Epidermal melanocyte (primary cell): ENCODE data around the gene AGT.
"Not testable (repeated sequence)": the region's sequence is repeated elsewhere in the genome, so short reads cannot be mapped to it uniquely, and the experiment has no call there.

Source experiments
- DNase-seq: peaks from one replicate; pipeline ENCODE4 v3.0.0; 2011; ENCODE audit warnings: low spot score; ENCODE audit not compliant: insufficient read length

Gene AGT

DNA sequence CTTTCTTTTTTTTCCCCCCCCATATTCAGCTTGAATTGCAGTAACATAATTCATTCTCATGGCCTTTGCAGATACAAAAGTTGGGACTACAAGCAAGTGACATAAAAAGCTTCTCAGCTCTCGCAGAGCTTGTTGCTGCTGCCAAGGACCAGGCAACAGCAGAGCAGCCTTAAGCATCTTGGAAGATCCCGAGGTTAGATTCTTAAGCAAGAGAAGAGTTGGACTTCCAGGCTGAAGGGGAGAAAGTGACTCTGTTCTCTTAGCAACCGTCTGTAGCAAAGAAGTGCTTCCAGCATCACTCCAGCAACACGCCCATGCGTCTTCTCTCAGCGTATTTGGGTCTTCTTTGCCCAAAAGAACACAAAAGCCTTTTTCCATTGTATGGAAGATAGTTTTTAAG, 20.7 kb downstream of the AGT start:
- DNase-seq = no peak

DNA sequence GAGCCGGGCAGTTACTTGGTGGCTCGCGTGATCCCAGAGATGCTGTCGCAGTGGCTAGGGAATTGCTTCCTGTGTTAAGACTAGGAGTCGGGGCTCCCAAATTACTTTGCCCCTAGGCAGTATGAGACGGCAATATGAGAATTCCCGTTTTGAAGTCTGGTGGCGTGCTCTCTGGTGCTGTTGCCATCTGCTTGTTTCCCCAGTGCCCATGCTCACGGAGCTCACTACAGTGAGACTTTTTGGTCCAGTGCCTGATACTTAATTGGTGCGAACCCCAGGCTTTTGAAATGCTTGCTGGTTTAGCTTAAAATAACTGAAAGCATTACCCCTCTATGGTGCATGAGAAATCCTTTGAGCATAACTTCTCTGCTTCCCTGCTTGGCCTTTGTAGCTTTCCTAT, 22.3 kb downstream of the AGT start:
- DNase-seq = no peak

DNA sequence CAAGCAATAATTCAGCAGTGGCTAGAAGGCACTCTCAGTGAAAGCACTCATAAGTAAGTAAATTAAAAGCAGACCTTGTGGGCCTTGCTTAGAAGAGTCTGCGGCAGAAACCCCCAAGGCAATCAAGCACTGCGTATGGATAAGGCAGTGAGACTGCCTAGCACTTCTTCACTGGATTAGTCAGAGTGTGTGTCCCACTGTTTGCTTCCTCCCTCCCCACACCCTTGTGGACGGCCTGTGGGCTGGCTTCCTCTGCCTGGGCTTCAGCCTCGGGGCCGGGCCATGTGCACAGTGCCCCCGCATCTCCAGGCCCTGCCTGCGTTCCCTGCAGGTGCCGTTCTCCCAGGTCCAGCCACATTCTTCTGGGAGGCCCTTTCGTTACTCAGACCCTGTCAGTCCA, 23.8 kb downstream of the AGT start:
- no peak for DNase-seq

DNA sequence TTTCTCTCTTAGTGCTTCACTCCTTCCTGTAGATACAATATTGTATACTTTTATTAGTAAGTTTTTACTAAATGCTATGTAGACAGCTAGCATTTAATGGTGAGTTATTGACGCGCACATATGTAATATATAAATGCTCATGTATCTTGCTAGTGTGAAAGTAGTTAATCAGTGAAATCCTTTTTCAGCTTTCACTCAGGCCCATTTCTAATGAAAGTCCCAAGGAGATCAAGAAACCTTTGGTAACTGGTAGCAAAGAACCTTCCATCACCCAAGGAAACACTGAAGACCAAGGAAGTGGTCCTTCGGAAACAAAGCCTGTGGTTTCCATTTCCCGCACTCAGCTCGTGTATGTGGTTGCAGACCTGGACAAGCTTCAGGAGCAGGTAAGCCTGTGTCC, 27.2 kb downstream of the AGT start:
- no peak for DNase-seq

DNA sequence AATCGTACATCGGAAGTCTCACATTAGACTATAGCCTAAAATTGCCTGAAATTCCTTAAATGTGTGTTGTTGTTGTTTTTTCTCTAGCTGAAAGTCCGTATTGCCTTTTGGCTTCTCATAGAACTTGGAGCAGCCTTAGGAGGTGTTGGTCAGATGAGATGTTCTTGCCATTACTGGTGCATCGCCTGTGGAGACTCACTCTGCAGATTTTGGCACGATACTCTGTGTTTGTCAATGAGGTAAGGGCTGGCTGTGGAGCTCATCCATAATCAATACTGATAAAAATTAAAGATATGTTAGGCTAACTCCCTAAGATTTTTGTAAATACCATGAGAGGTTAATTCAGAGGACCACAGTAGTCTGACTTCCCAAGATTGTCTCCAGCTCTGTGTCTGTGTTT, 28.9 kb downstream of the AGT start:
- no peak for DNase-seq

DNA sequence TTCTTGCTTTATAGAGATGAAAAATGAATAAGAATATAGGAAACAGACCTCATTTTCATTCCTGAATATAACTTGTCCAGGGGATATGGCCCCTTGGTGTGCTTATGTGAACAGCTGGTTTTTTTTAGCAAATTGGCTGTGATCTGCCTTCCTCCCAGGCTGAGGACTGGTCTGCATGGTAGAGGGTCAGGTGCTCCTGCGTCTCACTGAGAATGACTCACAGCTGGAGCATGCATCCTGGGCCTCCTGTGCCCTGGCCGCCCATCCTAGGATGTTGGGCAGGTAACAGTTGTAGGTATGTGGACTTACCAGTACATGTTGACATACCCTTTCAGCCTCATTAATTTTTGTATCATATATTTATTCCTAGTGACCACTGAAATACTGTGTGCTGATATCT, 29.8 kb downstream of the AGT start:
- DNase-seq = no peak

DNA sequence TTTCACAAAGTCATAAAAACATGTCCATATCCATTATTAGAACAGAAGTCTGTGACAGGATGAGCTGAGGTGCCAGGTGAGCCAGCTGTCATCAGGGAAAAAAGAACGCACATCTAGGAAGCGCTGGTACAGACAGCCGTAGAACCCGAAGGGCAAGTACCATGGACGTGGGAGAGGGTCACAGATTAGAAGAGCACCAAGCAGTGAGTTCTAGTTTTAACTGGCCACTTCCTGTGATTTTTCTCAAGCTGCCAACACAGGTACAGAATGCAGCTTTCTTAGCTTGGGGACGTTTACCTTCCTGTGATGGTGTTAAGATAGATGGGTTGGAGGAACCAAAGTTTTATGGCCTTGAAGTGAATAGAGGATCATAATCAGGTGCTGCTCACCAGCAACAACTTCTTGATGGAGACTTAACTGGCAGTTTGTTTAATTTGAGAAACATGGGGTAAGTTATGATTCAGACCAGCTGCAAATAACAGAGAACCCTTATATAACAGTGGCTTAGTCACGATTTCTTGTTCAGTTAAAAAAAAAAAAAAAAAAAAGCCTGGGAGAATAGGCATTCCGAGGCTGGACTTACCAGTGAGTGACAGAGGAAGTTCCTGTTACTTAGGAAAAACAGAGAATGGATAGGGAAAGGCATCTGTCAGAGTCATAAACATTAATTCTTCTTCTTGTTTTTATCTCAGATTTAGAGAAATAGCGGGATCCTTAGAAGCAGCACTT, 30.9 kb downstream of the AGT start:
- DNase-seq = peak; percentile 77

DNA sequence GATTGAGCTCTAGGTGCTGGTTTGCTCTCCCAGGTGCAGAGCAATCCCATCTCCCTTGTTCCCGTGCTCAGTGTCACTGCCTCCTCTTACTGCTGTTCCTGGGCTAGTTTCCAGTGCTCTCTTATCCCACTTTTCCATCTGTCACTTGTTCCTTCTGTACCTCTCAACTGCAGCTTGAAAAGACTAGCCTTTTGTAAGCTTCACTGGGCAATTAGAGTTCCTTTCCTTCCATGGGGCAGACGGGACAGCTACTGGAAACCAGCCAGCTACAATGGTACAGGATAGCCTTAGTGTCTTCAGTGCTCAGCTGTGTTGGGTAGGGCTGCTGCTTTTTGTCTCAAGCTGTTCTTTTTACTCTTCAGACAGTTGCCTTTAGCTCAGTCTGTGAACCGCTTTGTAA, 31.6 kb downstream of the AGT start:
- DNase-seq = no peak

DNA sequence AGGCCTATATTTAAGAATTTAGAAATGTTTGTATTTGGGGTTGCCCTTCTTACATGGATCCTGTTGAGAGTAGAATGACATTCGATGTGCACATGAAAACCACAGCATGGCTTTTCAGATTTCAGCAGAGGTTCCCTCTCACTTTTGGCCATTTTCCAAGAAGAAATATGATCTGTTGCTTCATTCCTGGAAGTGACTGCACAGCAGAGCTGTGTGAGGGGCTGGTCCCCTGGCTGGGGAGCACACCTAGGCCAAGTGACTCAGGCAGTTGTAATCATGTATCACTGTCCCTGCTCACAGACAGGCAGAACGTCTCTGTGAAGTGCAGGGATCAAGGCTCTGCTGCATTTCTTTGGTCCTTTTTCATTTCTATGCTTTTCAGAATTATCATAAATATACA, 32.3 kb downstream of the AGT start:
- DNase-seq = no peak

DNA sequence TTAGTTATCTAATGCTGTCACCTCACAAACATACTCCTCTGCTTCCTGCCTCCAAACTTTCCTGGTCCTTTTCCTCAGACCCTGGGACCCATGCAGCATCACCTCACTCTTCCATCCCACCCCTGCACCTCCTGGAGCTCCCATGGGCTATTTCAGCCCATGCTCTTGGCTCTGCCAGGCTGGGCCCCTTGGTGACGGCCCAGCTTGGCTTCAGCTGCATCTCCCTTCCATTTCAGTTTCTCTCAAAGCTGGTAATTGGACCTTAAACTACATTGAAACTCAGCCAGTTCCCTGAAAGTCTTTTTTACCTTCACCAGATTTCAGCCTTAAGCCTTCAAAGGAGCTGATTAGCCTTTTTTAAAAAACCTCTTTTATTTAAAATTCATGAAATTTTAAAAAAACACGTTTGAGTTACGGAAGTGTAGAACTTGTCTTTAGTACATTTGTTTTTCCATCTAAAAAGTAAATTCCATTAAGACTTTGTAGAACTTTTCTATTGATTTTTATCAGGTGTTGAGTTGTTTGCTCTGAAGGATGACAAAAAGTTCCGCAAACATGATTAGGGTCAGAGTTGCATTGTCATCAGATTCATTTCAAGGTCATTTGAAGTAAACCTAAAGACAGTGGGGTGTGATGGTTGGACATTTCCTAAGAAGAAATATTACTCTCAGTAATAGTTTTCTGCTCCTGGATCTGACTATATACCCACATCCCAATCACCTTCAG, 33.5 kb downstream of the AGT start:
- DNase-seq = no peak

DNA sequence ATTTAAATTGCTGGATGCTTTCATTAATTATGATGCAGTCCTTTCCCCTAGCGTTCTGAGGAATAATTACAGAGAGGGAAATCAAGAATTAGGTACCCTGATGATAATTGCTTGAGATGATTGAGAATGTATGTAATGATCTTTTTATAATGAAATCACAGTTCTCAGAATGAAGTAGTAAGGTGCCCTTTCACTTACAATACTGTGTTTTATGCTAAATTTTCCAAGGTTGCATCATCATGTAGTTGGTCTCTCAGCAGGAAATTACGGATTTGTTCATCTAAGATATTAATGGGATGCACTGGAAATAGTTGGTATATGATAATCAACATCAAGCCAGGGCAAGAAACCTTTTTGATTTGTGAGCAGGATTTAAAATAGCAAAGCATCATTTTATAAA, 34.1 kb downstream of the AGT start:
- DNase-seq = no peak

DNA sequence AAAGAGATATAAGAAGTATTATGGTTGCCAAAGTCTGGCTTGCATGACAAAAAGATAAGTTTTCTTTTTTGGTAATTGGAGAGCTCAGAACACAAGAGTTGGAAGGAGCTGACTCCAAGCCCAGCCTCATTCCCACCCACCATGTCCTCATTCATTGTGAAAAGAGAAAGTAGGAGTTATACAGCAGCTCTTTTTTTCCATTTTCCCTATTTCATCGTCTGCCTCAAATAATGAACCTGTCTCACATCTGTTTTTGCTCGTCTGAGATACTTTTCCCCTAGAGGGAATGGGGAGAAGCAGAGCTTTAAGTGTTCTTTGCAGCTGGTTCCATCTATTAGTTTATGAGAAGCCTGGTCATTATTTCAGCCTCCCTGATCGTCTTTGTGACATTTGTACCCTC, 34.7 kb downstream of the AGT start:
- no peak for DNase-seq

DNA sequence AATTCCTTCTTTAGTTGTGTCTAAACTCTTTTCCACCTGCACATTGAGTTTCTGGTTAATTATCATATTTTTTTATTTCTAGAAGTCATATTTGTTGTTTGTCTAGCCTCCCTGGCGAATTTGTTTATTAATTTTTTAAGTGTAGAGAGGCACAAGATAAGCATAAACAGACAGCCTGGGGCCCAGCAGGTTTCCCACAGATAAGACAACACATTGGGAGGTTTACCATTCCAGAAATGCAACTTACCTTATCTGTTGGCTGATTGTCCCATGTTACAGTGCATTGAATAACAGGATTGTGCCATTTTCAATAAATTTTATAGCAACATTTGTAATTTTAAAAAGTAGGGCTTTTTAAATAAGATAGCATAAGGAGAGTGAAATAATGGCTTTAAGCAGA, 36.7 kb downstream of the AGT start:
- DNase-seq = no peak

DNA sequence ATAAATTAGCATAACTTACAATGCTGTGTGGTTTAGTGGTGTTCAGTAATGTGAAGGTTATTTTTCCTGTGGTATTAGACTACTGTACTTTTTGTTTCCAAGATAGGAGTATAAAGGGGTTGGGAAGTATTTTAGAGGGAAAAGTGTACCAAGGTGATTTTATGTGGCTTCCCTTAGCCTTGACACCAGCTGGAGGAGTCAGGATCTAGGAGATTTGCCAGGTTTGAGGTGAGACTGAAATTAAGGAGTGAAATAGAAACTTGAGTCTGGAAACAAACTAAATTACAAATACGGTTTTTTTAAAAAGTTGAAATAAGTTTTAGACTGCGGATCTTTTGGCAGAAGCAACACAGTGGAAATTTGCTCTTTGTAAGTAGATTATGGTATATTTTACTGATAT, 39.3 kb downstream of the AGT start:
- DNase-seq = no peak

DNA sequence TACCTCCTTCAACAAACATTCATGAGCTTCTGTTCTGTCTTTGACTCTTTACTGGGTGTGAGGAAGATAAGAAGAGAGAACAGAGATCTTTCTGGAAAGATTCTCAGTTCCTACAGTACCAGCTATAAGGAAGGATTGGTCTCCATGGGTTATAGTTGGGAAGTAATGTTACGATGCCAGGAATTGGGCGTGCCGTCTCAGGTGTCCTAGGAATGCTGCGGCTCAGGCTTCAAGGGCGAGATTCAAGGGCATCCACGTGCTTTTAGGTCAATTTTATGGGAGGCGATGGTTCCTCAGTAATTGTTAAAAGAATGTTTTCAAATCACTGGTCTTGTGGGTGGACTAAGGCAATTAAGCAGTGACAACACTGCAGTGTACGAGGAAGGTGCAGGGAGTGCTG, 44.4 kb downstream of the AGT start:
- DNase-seq = no peak

DNA sequence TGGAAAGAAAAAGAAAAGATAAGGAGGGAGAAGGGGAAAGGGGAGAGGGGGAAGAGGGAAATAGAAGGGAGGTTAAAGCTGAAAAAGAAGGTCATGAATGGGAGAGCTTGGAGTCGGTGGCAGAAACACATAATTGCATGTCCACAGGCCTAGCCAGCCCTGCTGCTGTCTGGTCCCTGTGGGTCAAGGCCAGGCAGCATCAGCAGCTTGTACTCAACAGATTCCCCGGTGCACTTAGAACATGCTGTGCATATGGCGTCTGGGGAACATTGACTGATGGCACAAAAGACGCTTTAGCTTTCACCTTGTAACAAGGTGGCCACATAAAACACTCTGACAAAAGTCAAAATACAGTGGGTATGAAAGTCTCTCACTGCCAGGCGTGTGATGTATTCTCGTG, 45.7 kb downstream of the AGT start:
- DNase-seq = no peak

DNA sequence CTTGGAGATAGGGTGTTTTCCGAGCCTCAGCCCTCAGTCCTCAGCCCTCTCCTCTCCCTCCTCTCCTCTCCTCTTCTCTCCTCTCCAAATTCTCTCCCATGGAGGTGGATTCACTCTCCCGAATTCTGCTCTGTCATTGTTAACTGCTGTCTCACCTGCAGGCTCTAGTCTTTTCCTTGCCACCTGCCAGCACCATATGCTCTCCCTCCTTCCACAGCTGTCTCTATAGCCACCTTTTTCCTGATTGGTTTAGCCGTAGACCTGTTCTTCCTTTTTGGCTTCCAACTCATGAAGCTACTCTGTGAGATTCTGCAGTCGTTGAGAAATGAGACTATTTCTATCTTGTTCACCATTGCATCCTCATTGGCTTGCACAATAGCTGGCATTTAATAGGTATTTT, 51.9 kb downstream of the AGT start:
- no peak for DNase-seq

DNA sequence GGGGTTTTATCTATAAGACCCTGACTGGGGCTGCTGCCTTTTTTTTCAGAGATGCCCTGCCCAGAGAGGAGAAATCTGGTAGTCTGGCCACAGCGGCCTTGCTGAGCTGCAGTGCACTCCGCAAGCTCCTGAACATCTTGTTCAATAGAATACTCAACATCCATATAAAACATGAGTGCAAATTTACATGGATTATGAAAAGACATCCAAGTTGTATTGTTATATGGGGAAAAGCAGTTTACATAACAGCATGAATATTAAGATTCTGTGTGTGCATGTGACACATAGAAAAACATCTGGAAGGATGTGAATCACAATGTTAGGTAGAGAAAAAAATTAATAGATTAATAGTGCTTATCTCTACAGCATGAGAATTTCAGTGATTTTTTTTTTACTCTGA, 55.2 kb downstream of the AGT start:
- no peak for DNase-seq

DNA sequence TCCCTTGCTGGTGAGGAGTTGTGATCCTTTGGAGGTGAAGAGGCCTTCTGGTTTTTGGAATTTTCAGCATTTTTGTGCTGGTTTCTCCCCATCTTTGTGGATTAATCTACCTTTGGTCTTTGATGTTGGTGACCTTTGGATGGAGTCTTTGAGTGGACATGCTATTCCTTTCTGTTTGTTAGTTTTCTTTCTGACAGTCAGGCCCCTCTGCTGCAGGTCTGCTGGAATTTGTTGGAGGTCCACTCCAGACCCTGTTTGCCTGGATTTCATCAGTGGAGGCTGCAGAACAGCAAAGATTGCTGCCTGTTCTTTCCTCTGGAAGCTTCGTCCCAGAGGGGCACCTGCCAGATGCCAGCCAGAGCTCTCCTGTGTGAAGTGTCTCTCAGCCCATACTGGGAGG, 55.8 kb downstream of the AGT start:
- DNase-seq = not testable (repeated sequence)

DNA sequence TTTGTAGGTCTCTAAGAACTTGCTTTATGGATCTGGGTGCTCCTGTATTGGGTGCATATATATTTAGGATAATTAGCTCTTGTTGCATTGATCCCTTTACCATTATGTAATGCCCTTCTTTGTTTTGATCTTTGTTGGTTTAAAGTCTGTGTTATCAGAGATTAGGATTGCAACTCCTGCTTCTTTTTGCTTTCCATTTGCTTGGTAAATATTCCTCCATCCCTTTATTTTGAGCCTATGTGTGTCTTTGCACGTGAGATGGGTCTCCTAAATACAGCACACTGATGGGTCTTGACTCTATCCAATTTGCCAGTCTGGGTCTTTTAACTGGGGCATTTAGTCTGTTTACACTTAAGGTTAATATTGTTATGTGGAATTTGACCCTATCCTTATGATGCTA, 57.2 kb downstream of the AGT start:
- DNase-seq = not testable (repeated sequence)
